Panc1 (cell line): Measurements from ENCODE around the gene ENTPD5. TPM values are rescaled to one million over a fixed set of nuclear protein-coding genes. Genes with fewer than 3 reads are reported as not detected.

ENCODE experiments used
- ATAC-seq: fragments of 200-7000 bp; cut with Tn5 transposase; 2 replicates; pipeline ENCODE4 v1.9.1; 2020; ENCODE audit warnings: mild to moderate bottlenecking, moderate library complexity
- BruUV-seq: library from RNA; stranded (reverse); fragments of 400-500 nt; replicated peaks from 2 replicates; lab custom pipeline; 2021; lab: Mats Ljungman, UMichigan
- CTCF ChIA-PET: fragments of 300-600 bp; sonication (Branson Sonifier 250); formaldehyde crosslinking; loops from one replicate; lab custom pipeline; 2022; ENCODE audit warnings: antibody characterized with exemption; lab: Charles Lee
- POLR2A ChIA-PET: fragments of 300-600 bp; sonication (Branson Sonifier 250); formaldehyde crosslinking; loops from one replicate; lab custom pipeline; 2022; ENCODE audit warnings: antibody characterized with exemption; lab: Charles Lee
- DNase-seq: peaks from one replicate; pipeline ENCODE4 v3.0.0-alpha.2; 2010; ENCODE audit warnings: low read depth, low spot score
- H3K27ac ChIP-seq: 2 replicates; pipeline ENCODE4 v1.5.1; 2011; ENCODE audit warnings: mild to moderate bottlenecking, low read length, inconsistent platforms
- H3K27me3 ChIP-seq: fragments of 200-500 bp; sonication (Bioruptor generic); 2 replicates; pipeline ENCODE4 v1.6.0; 2014; ENCODE audit warnings: low read length, inconsistent platforms; ENCODE audit not compliant: control insufficient read depth, insufficient read depth
- H3K36me3 ChIP-seq: fragments of 200-500 bp; sonication (Bioruptor generic); 2 replicates; pipeline ENCODE4 v1.5.1; 2014; ENCODE audit warnings: inconsistent platforms, mild to moderate bottlenecking, low read length, moderate library complexity; ENCODE audit not compliant: control insufficient read depth, insufficient read depth
- H3K4me1 ChIP-seq: 2 replicates; pipeline ENCODE4 v1.5.1; 2011; ENCODE audit warnings: inconsistent platforms, mild to moderate bottlenecking, low read length, moderate library complexity; ENCODE audit not compliant: control insufficient read depth, insufficient read depth
- H3K4me3 ChIP-seq, 2 experiments: 2 replicates each; pipeline ENCODE4 v1.5.1; 2011 to 2012; ENCODE audit warnings: low read depth in 2 of 2, low read length in 2 of 2, mild to moderate bottlenecking in 2 of 2, inconsistent platforms in 1 of 2, moderate library complexity in 1 of 2
- H3K9me3 ChIP-seq: fragments of 200-500 bp; sonication (Bioruptor generic); 2 replicates; pipeline ENCODE4 v1.5.1; 2014; ENCODE audit warnings: low read depth, mild to moderate bottlenecking, inconsistent platforms, low read length, moderate library complexity; ENCODE audit not compliant: control insufficient read depth, insufficient read depth
- POLR2AphosphoS5 ChIP-seq: IDR thresholded peaks from 2 replicates; pipeline ENCODE4 v1.6.1; 2012; ENCODE audit warnings: mild to moderate bottlenecking, low read depth, low read length, moderate library complexity
- SIN3A ChIP-seq: IDR thresholded peaks from 2 replicates; pipeline ENCODE4 v1.6.1; 2012; ENCODE audit warnings: low read depth, mild to moderate bottlenecking, low read length, moderate library complexity, borderline replicate concordance; ENCODE audit not compliant: insufficient read depth
- TCF7L2 ChIP-seq: IDR thresholded peaks from 2 replicates; pipeline ENCODE4 v1.6.1; 2011; ENCODE audit warnings: mild to moderate bottlenecking, low read depth, low read length, inconsistent platforms
- in situ Hi-C: cut with HindIII; loops from 2 replicates; pipeline ENCODE4 v1.10.0; 2016; ENCODE audit warnings: low sequenced_read_pairs, low pct_unique_long_range_greater_than_20kb
- intact Hi-C: fragments of 100-400 bp; cut with micrococcal nuclease; formaldehyde crosslinking; loops from one replicate; pipeline ENCODE4 v1.10.0; 2022; ENCODE audit not compliant: unreplicated experiment
- total RNA-seq: library from RNA; stranded (reverse); gene quantifications from one replicate; pipeline ENCODE4 v1.2.1, GENCODE V29; 2021; ENCODE audit not compliant: unreplicated experiment
- TF ChIP-seq, protein P1 (sequence below), 2 experiments: IDR thresholded peaks; 2 replicates each; pipeline ENCODE4 v1.6.1; 2011 to 2012; ENCODE audit warnings: low read depth in 2 of 2, control low read depth in 1 of 2, low read length in 1 of 2, mild to moderate bottlenecking in 1 of 2, moderate library complexity in 1 of 2; ENCODE audit not compliant: insufficient read depth in 1 of 2
- TF ChIP-seq, protein P2 (sequence below): fragments of 450-650 bp; IDR thresholded peaks from 2 replicates; pipeline ENCODE4 v1.5.1; 2017; ENCODE audit warnings: mild to moderate bottlenecking

ENTPD5 gene
- total RNA-seq, 1 experiment from 2014 or later = 13.0 TPM

- in situ Hi-C loops = no loop called here
- intact Hi-C loops = no loop called here
- TF ChIP-seq, protein P1, sequence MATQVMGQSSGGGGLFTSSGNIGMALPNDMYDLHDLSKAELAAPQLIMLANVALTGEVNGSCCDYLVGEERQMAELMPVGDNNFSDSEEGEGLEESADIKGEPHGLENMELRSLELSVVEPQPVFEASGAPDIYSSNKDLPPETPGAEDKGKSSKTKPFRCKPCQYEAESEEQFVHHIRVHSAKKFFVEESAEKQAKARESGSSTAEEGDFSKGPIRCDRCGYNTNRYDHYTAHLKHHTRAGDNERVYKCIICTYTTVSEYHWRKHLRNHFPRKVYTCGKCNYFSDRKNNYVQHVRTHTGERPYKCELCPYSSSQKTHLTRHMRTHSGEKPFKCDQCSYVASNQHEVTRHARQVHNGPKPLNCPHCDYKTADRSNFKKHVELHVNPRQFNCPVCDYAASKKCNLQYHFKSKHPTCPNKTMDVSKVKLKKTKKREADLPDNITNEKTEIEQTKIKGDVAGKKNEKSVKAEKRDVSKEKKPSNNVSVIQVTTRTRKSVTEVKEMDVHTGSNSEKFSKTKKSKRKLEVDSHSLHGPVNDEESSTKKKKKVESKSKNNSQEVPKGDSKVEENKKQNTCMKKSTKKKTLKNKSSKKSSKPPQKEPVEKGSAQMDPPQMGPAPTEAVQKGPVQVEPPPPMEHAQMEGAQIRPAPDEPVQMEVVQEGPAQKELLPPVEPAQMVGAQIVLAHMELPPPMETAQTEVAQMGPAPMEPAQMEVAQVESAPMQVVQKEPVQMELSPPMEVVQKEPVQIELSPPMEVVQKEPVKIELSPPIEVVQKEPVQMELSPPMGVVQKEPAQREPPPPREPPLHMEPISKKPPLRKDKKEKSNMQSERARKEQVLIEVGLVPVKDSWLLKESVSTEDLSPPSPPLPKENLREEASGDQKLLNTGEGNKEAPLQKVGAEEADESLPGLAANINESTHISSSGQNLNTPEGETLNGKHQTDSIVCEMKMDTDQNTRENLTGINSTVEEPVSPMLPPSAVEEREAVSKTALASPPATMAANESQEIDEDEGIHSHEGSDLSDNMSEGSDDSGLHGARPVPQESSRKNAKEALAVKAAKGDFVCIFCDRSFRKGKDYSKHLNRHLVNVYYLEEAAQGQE (IDR thresholded peaks at IDR 0.05; ENCODE audit: insufficient read depth in 1 of 2, low read depth in 2 of 2, low read length in 1 of 2) = no peak
- no peak for TF ChIP-seq TCF7L2
- TF ChIP-seq POLR2AphosphoS5 = no peak
- no peak for TF ChIP-seq SIN3A
- TF ChIP-seq, protein P2, sequence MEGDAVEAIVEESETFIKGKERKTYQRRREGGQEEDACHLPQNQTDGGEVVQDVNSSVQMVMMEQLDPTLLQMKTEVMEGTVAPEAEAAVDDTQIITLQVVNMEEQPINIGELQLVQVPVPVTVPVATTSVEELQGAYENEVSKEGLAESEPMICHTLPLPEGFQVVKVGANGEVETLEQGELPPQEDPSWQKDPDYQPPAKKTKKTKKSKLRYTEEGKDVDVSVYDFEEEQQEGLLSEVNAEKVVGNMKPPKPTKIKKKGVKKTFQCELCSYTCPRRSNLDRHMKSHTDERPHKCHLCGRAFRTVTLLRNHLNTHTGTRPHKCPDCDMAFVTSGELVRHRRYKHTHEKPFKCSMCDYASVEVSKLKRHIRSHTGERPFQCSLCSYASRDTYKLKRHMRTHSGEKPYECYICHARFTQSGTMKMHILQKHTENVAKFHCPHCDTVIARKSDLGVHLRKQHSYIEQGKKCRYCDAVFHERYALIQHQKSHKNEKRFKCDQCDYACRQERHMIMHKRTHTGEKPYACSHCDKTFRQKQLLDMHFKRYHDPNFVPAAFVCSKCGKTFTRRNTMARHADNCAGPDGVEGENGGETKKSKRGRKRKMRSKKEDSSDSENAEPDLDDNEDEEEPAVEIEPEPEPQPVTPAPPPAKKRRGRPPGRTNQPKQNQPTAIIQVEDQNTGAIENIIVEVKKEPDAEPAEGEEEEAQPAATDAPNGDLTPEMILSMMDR = no peak
These were observed 41.2 kb downstream of the ENTPD5 start for GRCh38 chr14:73977896-73978295.

GRCh38 chr14:73976125-73976524 is 43.0 kb downstream of the ENTPD5 start:
- H3K36me3 ChIP-seq = no peaks in the 10 kb centered on the region; the same call in 1 of the 2 replicates
- H3K4me3 ChIP-seq = no peak overlapping the region
- ChIA-PET CTCF (interaction anchor here (0.6 kb wide), 1 partner anchor 286 kb away, joined by 4 read pairs; no protein-coding TSS in a partner anchor), POLR2A (no interaction called here)
- no peaks in the 10 kb centered on the region for H3K9me3 ChIP-seq
- DNase-seq (no peak), ATAC-seq (no peak)
- TF ChIP-seq TCF7L2 = no peak
- TF ChIP-seq, protein P2 = no peak
- no peak for TF ChIP-seq POLR2AphosphoS5
- TF ChIP-seq, protein P1 (IDR thresholded peaks at IDR 0.05; ENCODE audit: insufficient read depth in 1 of 2, low read depth in 2 of 2, low read length in 1 of 2) = no peak
- no peak for TF ChIP-seq SIN3A
- H3K4me1 ChIP-seq = no peaks in the 10 kb centered on the region
- in situ Hi-C loops (no loop called here), intact Hi-C loops (no loop called here)
- H3K27ac ChIP-seq = no peak overlapping the region
- no TSS peak for BruUV-seq
- no peaks in the 10 kb centered on the region for H3K27me3 ChIP-seq

More at GRCh38 chr14:73977896-73978295, 41.2 kb downstream of the ENTPD5 start:
- ChIA-PET CTCF (no interaction called here), POLR2A (no interaction called here)
- BruUV-seq = no TSS peak
- DNase-seq (no peak), ATAC-seq (no peak)
- Histone ChIP-seq H3K27ac (no peak overlapping the region), H3K36me3 (no peaks in the 10 kb centered on the region; the same call in 1 of the 2 replicates), H3K4me1 (no peaks in the 10 kb centered on the region), H3K9me3 (no peaks in the 10 kb centered on the region), H3K4me3 (no peak overlapping the region), H3K27me3 (no peaks in the 10 kb centered on the region)
